HCT116 (cell line): ENCODE measurements around the gene TMCC1.
"Not testable (repeated sequence)": the region's sequence is repeated elsewhere in the genome, so short reads cannot be mapped to it uniquely, and the experiment has no call there.

Source experiments
- EZH2 ChIP-seq: fragments of 200-600 bp; sonication (generic); IDR thresholded peaks from 2 replicates; pipeline ENCODE4 v1.6.1; 2017; ENCODE audit warnings: antibody characterized with exemption, mixed run types
- YY1 ChIP-seq: IDR thresholded peaks from 2 replicates; pipeline ENCODE4 v1.6.1; 2011; ENCODE audit warnings: low read length, low read depth, moderate library complexity, mild to moderate bottlenecking; ENCODE audit not compliant: insufficient replicate concordance; ENCODE audit errors: extremely low read depth

DNA sequence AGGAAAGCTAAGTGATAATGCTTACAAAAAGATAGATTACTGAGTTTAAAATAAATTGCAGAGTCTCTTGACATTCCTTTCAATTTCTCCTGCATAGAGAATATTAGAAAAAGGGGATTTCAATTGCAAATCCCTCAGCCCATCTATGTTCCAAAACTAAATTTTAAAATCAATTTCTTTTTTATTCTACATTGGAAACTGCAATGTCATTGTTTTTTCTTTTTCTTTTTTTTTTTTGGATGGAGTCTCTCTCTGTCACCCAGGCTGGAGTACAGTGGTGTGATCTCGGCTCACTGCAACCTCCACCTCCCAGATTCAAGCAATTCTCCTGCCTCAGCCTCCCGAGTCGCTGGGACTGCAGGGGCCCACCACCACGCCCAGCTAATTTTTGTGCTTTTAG lies 15.7 kb upstream of the TMCC1 start:
- not testable (repeated sequence) for TF ChIP-seq YY1, EZH2
